ENCODE results near the gene SLC35B1. TPM values are rescaled to one million over a fixed set of nuclear protein-coding genes. Genes with fewer than 3 reads are reported as not detected.

Gene SLC35B1
- total and polyA plus RNA-seq, 10 of the 15 experiments (the other 5 are each of a cell fraction or from before 2014, with no cell fraction given): 40.0 to 113 (median 51.6) TPM

DNA sequence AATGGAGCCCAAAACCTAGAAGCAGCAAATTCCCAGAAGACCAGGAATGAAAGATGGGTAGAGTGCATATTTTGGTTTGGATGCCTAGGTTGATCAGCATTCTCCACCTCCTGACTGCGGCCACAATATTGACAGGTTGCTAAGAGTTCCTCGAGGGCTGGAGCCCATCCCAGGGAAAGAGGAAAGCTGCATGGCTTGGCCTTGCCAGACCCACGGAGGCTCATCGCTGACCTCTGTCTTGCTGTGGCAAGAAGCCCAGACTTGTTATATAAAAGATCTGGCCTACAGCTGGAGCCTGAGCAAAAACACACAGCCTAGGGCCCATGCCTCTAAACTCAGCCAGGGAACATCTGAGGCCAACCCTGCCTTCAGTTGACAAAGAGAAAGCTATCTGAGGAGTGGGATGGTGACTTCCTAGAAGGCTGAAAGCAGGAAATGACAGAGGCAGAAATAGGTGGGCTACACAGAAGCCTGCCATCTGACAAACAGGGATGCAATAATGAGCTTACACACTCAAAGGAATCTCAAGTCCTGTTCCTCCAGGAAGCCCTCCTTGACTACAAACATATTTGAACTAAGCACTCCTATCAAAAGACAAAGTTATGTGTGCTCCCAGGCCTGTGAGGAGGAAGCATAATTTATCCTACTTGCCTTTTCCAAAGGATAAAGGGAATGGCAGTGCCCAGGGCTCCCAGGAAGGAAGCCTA is 22.5 kb upstream of the SLC35B1 start:
- H3K27me3 ChIP-seq (replicated peaks in 1 of 2; ENCODE audit: control insufficient read depth in 2 of 2, insufficient read depth in 2 of 2, low read length in 1 of 2): no peaks in the 10 kb centered on the region
- H3K79me2 ChIP-seq (ENCODE audit: control insufficient read depth, insufficient read depth, low read length): no peaks in the 10 kb centered on the region
- FAIRE-seq (no peak), DNase-seq (ENCODE audit: low read depth, low spot score) (no peak), ATAC-seq (no peak)
- in situ Hi-C loops (cut with MboI) (no loop called here), intact Hi-C loops (cut with micrococcal nuclease; ENCODE audit: unreplicated experiment) (no loop called here)
- no TSS peak for BruUV-seq (replicated peaks)
- WGBS (ENCODE audit: insufficient coverage, insufficient replicate concordance, low lambda C conversion rate, missing lambda C conversion rate): 98% methylated on average over 4 of the region's 4 CpGs
- TF ChIP-seq EGR1 (IDR thresholded peaks at IDR 0.05; ENCODE audit: borderline replicate concordance in 1 of 2, low read depth in 2 of 2, low read length in 2 of 2) (no peak), ETV6 (conservative IDR thresholded peaks at IDR 0.05 in 1 of 2, IDR thresholded peaks at IDR 0.05 in 1 of 2; ENCODE audit: borderline replicate concordance in 1 of 2, low read depth in 1 of 2) (no peak), NR2C2 (IDR thresholded peaks at IDR 0.05; ENCODE audit: borderline replicate concordance, control insufficient read depth, insufficient read length, low read depth) (no peak), FOXK2 (IDR thresholded peaks at IDR 0.05) (no peak), FOXM1 (IDR thresholded peaks at IDR 0.05; ENCODE audit: low read depth, low read length) (no peak)
- no peak overlapping the region for H3K4me3 ChIP-seq
- H3K9me3 ChIP-seq (replicated peaks; ENCODE audit: control insufficient read depth, insufficient read depth, low read length): no peaks in the 10 kb centered on the region; the same call in 2 of the 3 replicates
- peaks cover 0 to 8% of the 10 kb centered on the region in 2 experiments; a peak in 3 of 4 replicates for H3K36me3 ChIP-seq (ENCODE audit: control insufficient read depth in 2 of 2, insufficient read depth in 2 of 2, low read length in 1 of 2)
- H4K20me1 ChIP-seq (ENCODE audit: control insufficient read depth, insufficient read depth): no peaks in the 10 kb centered on the region; the same call in 1 of the 2 replicates
- H3K27ac ChIP-seq (ENCODE audit: control insufficient read depth, insufficient read depth): no peak overlapping the region
- no peak overlapping the region for H2AFZ ChIP-seq (ENCODE audit: control insufficient read depth, low read depth, low read length)
- POLR2A ChIA-PET: interaction anchor here (0.6 to 1.7 kb wide), 3 partner anchors 11 to 33 kb away, joined by 3 to 7 read pairs (median 6); partner anchors contain the start of gene FAM117A
- no peak overlapping the region for H3K4me2 ChIP-seq (ENCODE audit: control insufficient read depth, insufficient read depth)
- CTCF ChIA-PET: interaction anchor here (0.9 to 1.1 kb wide), 2 partner anchors 9 to 48 kb away, joined by 3 read pairs; no protein-coding TSS in a partner anchor
- H3K9ac ChIP-seq (ENCODE audit: control insufficient read depth, insufficient read depth, low read length): no peak overlapping the region
- SMC1A ChIA-PET (ENCODE audit: uncharacterized antibody, unreplicated experiment): interaction anchor here (0.7 to 1.8 kb wide), 5 partner anchors 9 to 34 kb away, joined by 3 to 8 read pairs (median 3); no protein-coding TSS in a partner anchor
- RAD21 ChIA-PET (ENCODE audit: unreplicated experiment): interaction anchor here (1.2 to 1.7 kb wide), 3 partner anchors 20 to 34 kb away, joined by 3 to 4 read pairs (median 3); partner anchors contain the start of genes FAM117A and SLC35B1
- peaks cover 5% of the 10 kb centered on the region for H3K4me1 ChIP-seq (ENCODE audit: control insufficient read depth, insufficient read depth, low read length)
